ENCODE results near the gene ETNK2.

The ETNK2 gene

DNA sequence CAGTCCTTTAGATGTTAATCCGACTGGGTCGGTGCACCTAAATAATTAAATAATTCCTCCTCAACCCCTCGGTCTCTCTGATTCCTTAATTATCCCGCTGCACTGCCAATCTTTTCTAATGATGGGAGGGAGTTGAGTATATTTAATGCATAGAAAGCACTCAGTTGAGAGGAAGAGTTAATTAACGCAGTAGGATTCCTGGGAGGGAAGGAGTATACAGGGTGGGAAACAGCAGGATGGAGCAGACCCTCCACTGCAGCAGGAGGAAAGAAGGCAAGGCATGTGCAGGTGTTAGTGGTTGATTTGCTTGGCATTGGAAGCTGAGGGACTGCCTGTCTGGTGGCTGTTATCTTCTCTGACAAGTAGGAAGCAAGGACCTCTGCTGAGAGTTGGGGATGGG lies 24.2 kb upstream of the ETNK2 start:
- H2AFZ ChIP-seq (ENCODE audit: low read length): no peak overlapping the region
- no peaks in the 10 kb centered on the region for H3K36me3 ChIP-seq (replicated peaks in 1 of 2; ENCODE audit: control insufficient read depth in 2 of 2, insufficient read depth in 2 of 2, low read length in 2 of 2)
- H4K91ac ChIP-seq (ENCODE audit: low read depth, low read length, poor library complexity): no peak overlapping the region
- WGBS, 2 donors (ENCODE audit: extremely low coverage in 2 of 2, insufficient read length in 2 of 2, insufficient replicate concordance in 1 of 2): no CpG with 5 or more reads among the region's 5 CpGs
- H3K18ac ChIP-seq (ENCODE audit: low read length): no peak overlapping the region
- H3K4me1 ChIP-seq (ENCODE audit: control insufficient read depth in 2 of 2, insufficient read depth in 1 of 2, low read depth in 1 of 2, low read length in 2 of 2): peaks cover 0 to 2% of the 10 kb centered on the region in 2 donors
- no peak overlapping the region for H3K9ac ChIP-seq (ENCODE audit: low read depth, low read length, poor library complexity)
- DNase-seq (ENCODE audit: low spot score): no peak
- H3K9me3 ChIP-seq (replicated peaks in 1 of 2; ENCODE audit: control insufficient read depth in 2 of 2, insufficient read depth in 1 of 2, low read depth in 1 of 2, low read length in 2 of 2): no peaks in the 10 kb centered on the region
- H3K23ac ChIP-seq (ENCODE audit: low read depth, low read length, poor library complexity): no peak overlapping the region
- no peak overlapping the region for H3K4ac ChIP-seq (ENCODE audit: low read length)
- no peak overlapping the region for H2BK15ac ChIP-seq (ENCODE audit: low read length)
- H2AK5ac ChIP-seq (ENCODE audit: low read depth, low read length): no peak overlapping the region
- no peaks in the 10 kb centered on the region for H3K79me1 ChIP-seq (ENCODE audit: low read depth, low read length)
- H3K4me2 ChIP-seq (ENCODE audit: insufficient read depth, low read length, poor library complexity, severe bottlenecking): no peak overlapping the region
- peaks cover 0 to 54% (median 0%) of the 10 kb centered on the region in 3 experiments for H3K27me3 ChIP-seq (ENCODE audit: control insufficient read depth in 3 of 3, insufficient read depth in 3 of 3, low read depth in 1 of 3, low read length in 3 of 3)
- H2BK12ac ChIP-seq (ENCODE audit: low read length): no peak overlapping the region
- no peak overlapping the region for H3K27ac ChIP-seq (replicated peaks; ENCODE audit: low read length)
- H2BK120ac ChIP-seq (ENCODE audit: low read depth, low read length): no peak overlapping the region
- no peak overlapping the region for H3K4me3 ChIP-seq (ENCODE audit: low read length in 2 of 2)
- H4K8ac ChIP-seq (ENCODE audit: low read depth, low read length): no peak overlapping the region
- H2BK5ac ChIP-seq (ENCODE audit: low read length): no peak overlapping the region
- no peak overlapping the region for H3K14ac ChIP-seq (ENCODE audit: low read length)

DNA sequence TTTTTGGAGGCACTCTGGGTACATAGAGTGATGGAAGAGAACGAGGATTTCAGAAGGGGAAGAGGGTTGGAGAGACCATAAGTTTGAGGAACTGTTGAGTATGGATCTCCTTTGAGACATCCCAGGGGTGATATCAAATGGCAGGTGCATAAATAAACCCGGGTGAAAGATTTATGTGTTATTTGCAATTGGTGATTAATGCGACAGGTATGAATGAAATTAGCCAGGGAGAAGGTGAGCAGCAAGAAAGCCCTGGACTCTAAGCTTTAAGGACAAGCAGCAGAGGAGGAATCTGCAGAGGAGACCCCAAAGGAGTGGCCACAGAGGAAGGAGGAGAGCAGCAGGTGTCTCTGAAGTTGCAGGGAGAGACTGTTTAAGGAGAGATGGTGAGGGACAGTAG lies 23.1 kb upstream of the ETNK2 start:
- Histone ChIP-seq H3K4me2 (ENCODE audit: insufficient read depth, low read length, poor library complexity, severe bottlenecking) (no peak overlapping the region), H3K79me1 (ENCODE audit: low read depth, low read length) (no peaks in the 10 kb centered on the region), H2BK120ac (ENCODE audit: low read depth, low read length) (no peak overlapping the region), H3K9ac (ENCODE audit: low read depth, low read length, poor library complexity) (no peak overlapping the region), H4K91ac (ENCODE audit: low read depth, low read length, poor library complexity) (no peak overlapping the region), H3K27me3 (ENCODE audit: control insufficient read depth in 3 of 3, insufficient read depth in 3 of 3, low read depth in 1 of 3, low read length in 3 of 3) (peaks cover 0 to 54% (median 0%) of the 10 kb centered on the region in 3 experiments), H3K18ac (ENCODE audit: low read length) (no peak overlapping the region), H3K4ac (ENCODE audit: low read length) (no peak overlapping the region), H2BK12ac (ENCODE audit: low read length) (no peak overlapping the region), H3K27ac (replicated peaks; ENCODE audit: low read length) (no peak overlapping the region), H3K36me3 (replicated peaks in 1 of 2; ENCODE audit: control insufficient read depth in 2 of 2, insufficient read depth in 2 of 2, low read length in 2 of 2) (no peaks in the 10 kb centered on the region), H2BK15ac (ENCODE audit: low read length) (no peak overlapping the region), H3K9me3 (replicated peaks in 1 of 2; ENCODE audit: control insufficient read depth in 2 of 2, insufficient read depth in 1 of 2, low read depth in 1 of 2, low read length in 2 of 2) (peaks cover 0 to 9% of the 10 kb centered on the region in 2 donors), H3K14ac (ENCODE audit: low read length) (no peak overlapping the region), H3K23ac (ENCODE audit: low read depth, low read length, poor library complexity) (no peak overlapping the region), H2BK5ac (ENCODE audit: low read length) (no peak overlapping the region), H2AK5ac (ENCODE audit: low read depth, low read length) (no peak overlapping the region), H2AFZ (ENCODE audit: low read length) (no peak overlapping the region), H3K4me3 (ENCODE audit: low read length in 2 of 2) (no peak overlapping the region), H3K4me1 (ENCODE audit: control insufficient read depth in 2 of 2, insufficient read depth in 1 of 2, low read depth in 1 of 2, low read length in 2 of 2) (peaks cover 0 to 2% of the 10 kb centered on the region in 2 donors), H4K8ac (ENCODE audit: low read depth, low read length) (no peak overlapping the region)
- 100% methylated on average over 1 of the region's 3 CpGs; no CpG with 5 or more reads in 1 of the 2 donors for WGBS, 2 donors (ENCODE audit: extremely low coverage in 2 of 2, insufficient read length in 2 of 2, insufficient replicate concordance in 1 of 2)
- no peak for DNase-seq (ENCODE audit: low spot score)

DNA sequence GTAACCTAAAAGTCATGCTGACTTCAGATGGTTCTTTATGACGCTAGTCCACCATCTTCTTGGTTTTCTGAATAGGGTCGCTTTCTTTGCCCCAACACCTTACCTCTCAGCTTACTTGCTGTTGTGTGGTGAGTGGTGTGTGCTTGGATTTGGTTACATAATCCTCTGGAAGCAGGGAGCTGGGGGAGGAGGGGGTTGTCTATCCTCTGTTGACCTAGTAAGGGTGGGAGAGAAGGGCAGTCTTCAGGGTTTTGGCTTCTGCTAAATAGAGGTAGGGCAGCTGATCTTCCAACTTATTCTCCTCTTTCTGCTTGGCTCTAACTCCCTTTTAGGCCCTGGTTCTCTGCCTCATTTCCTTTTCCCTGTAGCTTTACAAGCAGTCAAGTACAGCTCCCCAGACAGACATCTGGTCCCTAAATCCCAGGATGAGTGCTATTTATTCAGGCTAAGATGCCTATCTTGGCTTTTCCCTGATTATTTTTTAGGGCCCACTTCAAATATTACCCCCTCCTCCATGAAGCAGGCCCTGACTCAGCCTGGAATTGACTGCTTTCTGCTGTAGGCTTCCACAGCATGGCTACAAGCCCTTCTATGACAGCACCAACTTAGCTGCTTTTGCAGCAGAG lies 20.7 kb upstream of the ETNK2 start:
- no peak overlapping the region for H2BK12ac ChIP-seq (ENCODE audit: low read length)
- H3K14ac ChIP-seq (ENCODE audit: low read length): no peak overlapping the region
- no peak overlapping the region for H4K91ac ChIP-seq (ENCODE audit: low read depth, low read length, poor library complexity)
- WGBS, 2 donors (ENCODE audit: extremely low coverage in 2 of 2, insufficient read length in 2 of 2, insufficient replicate concordance in 1 of 2): no CpG with 5 or more reads among the region's 2 CpGs
- H4K8ac ChIP-seq (ENCODE audit: low read depth, low read length): no peak overlapping the region
- H2BK120ac ChIP-seq (ENCODE audit: low read depth, low read length): no peak overlapping the region
- H2AK5ac ChIP-seq (ENCODE audit: low read depth, low read length): no peak overlapping the region
- no peak overlapping the region for H3K27ac ChIP-seq (replicated peaks; ENCODE audit: low read length)
- H3K18ac ChIP-seq (ENCODE audit: low read length): no peak overlapping the region
- H3K9me3 ChIP-seq (replicated peaks in 1 of 2; ENCODE audit: control insufficient read depth in 2 of 2, insufficient read depth in 1 of 2, low read depth in 1 of 2, low read length in 2 of 2): peaks cover 2 to 18% of the 10 kb centered on the region in 2 donors
- H3K9ac ChIP-seq (ENCODE audit: low read depth, low read length, poor library complexity): no peak overlapping the region
- no peak overlapping the region for H3K4me3 ChIP-seq (ENCODE audit: low read length in 2 of 2)
- H3K4me2 ChIP-seq (ENCODE audit: insufficient read depth, low read length, poor library complexity, severe bottlenecking): no peak overlapping the region
- no peak overlapping the region for H3K4ac ChIP-seq (ENCODE audit: low read length)
- no peak overlapping the region for H2BK15ac ChIP-seq (ENCODE audit: low read length)
- no peak overlapping the region for H3K23ac ChIP-seq (ENCODE audit: low read depth, low read length, poor library complexity)
- no peak overlapping the region for H2AFZ ChIP-seq (ENCODE audit: low read length)
- H3K36me3 ChIP-seq (replicated peaks in 1 of 2; ENCODE audit: control insufficient read depth in 2 of 2, insufficient read depth in 2 of 2, low read length in 2 of 2): no peaks in the 10 kb centered on the region
- DNase-seq (ENCODE audit: low spot score): no peak
- H3K27me3 ChIP-seq (ENCODE audit: control insufficient read depth in 3 of 3, insufficient read depth in 3 of 3, low read depth in 1 of 3, low read length in 3 of 3): peaks cover 0 to 41% (median 0%) of the 10 kb centered on the region in 3 experiments
- peaks cover 0 to 2% of the 10 kb centered on the region in 2 donors for H3K4me1 ChIP-seq (ENCODE audit: control insufficient read depth in 2 of 2, insufficient read depth in 1 of 2, low read depth in 1 of 2, low read length in 2 of 2)
- H3K79me1 ChIP-seq (ENCODE audit: low read depth, low read length): no peaks in the 10 kb centered on the region
- H2BK5ac ChIP-seq (ENCODE audit: low read length): no peak overlapping the region

DNA sequence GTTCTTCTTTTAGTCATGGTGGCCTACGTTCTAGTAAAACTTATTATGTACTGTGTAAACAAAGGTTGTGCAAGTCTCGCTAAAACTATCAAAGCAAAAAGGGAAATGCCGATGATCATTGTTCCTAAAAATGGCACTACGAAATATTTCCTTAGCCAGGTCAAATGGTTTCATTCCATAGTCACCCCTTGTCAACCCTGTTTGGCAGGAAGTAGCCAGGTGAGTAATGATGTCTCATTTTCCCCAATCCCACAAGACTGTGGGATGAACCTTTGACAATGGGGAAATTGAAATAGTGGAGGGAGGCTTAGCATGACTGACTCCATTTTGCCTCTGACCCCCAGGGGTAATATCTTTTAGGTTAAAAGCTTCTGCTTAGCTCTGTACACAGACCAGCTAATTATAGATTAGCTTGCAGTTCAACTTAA lies 19.9 kb upstream of the ETNK2 start:
- Histone ChIP-seq H2AK5ac (ENCODE audit: low read depth, low read length) (no peak overlapping the region), H3K4me2 (ENCODE audit: insufficient read depth, low read length, poor library complexity, severe bottlenecking) (no peak overlapping the region), H2BK5ac (ENCODE audit: low read length) (no peak overlapping the region), H3K23ac (ENCODE audit: low read depth, low read length, poor library complexity) (no peak overlapping the region), H4K91ac (ENCODE audit: low read depth, low read length, poor library complexity) (no peak overlapping the region), H3K79me1 (ENCODE audit: low read depth, low read length) (no peaks in the 10 kb centered on the region), H3K9ac (ENCODE audit: low read depth, low read length, poor library complexity) (no peak overlapping the region), H3K4me3 (ENCODE audit: low read length in 2 of 2) (no peak overlapping the region), H3K27me3 (ENCODE audit: control insufficient read depth in 3 of 3, insufficient read depth in 3 of 3, low read depth in 1 of 3, low read length in 3 of 3) (peaks cover 0 to 34% (median 0%) of the 10 kb centered on the region in 3 experiments), H3K4ac (ENCODE audit: low read length) (no peak overlapping the region), H2BK15ac (ENCODE audit: low read length) (no peak overlapping the region), H3K14ac (ENCODE audit: low read length) (no peak overlapping the region), H2BK12ac (ENCODE audit: low read length) (no peak overlapping the region), H2BK120ac (ENCODE audit: low read depth, low read length) (no peak overlapping the region), H2AFZ (ENCODE audit: low read length) (no peak overlapping the region), H4K8ac (ENCODE audit: low read depth, low read length) (no peak overlapping the region), H3K27ac (replicated peaks; ENCODE audit: low read length) (no peak overlapping the region), H3K9me3 (replicated peaks in 1 of 2; ENCODE audit: control insufficient read depth in 2 of 2, insufficient read depth in 1 of 2, low read depth in 1 of 2, low read length in 2 of 2) (peaks cover 2 to 18% of the 10 kb centered on the region in 2 donors), H3K4me1 (ENCODE audit: control insufficient read depth in 2 of 2, insufficient read depth in 1 of 2, low read depth in 1 of 2, low read length in 2 of 2) (peaks cover 0 to 2% of the 10 kb centered on the region in 2 donors), H3K36me3 (replicated peaks in 1 of 2; ENCODE audit: control insufficient read depth in 2 of 2, insufficient read depth in 2 of 2, low read length in 2 of 2) (no peaks in the 10 kb centered on the region), H3K18ac (ENCODE audit: low read length) (no peak overlapping the region)
- no peak for DNase-seq (ENCODE audit: low spot score)
- WGBS, 2 donors (ENCODE audit: extremely low coverage in 2 of 2, insufficient read length in 2 of 2, insufficient replicate concordance in 1 of 2): no CpG with 5 or more reads among the region's 4 CpGs

Measured in neuronal stem cell (in vitro differentiated cells).